Measurements from ENCODE around the gene RIPOR2. TPM values are rescaled to one million over a fixed set of nuclear protein-coding genes. Genes with fewer than 3 reads are reported as not detected.

The RIPOR2 gene
- total and polyA plus RNA-seq, 2 of the 13 experiments (the other 11 are each of a cell fraction or from before 2014, with no cell fraction given) = 0.02 to 0.05 TPM

GRCh38 chr6:24922814-24923213 lies 12.9 kb downstream of the RIPOR2 start (continued):
- TF ChIP-seq ZBTB40 (IDR thresholded peaks at IDR 0.05) (no peak), ZBTB40 (CRISPR knock-in tag; IDR thresholded peaks at IDR 0.05) (no peak)

GRCh38 chr6:24922170-24922569 lies 13.6 kb downstream of the RIPOR2 start:
- POLR2A ChIA-PET = no interaction called here
- Histone ChIP-seq H4K20me1 (ENCODE audit: insufficient read depth, low read length) (no peaks in the 10 kb centered on the region), H3K79me2 (ENCODE audit: insufficient read depth, low read length) (no peaks in the 10 kb centered on the region), H3K4me1 (ENCODE audit: insufficient read depth, low read length) (peaks cover 13% of the 10 kb centered on the region), H3K9me3 (ENCODE audit: low read length) (no peaks in the 10 kb centered on the region), H3K27me3 (ENCODE audit: control insufficient read depth in 1 of 2, insufficient read depth in 2 of 2, low read length in 2 of 2) (0 out of 5 replicates have a peak, but pooled peaks cover 1 to 3% of the 10 kb centered on the region in 2 experiments), H3K9ac (ENCODE audit: insufficient read depth, low read depth, low read length) (no peak overlapping the region), H3K36me3 (replicated peaks in 1 of 2; ENCODE audit: control insufficient read depth in 1 of 2, insufficient read depth in 2 of 2, low read length in 2 of 2) (no peaks in the 10 kb centered on the region), H3K27ac (ENCODE audit: extremely low read length, insufficient read depth, low read length) (no peak overlapping the region), H3K4me2 (ENCODE audit: low read depth, low read length) (no peak overlapping the region), H3K4me3 (replicated peaks in 1 of 3; ENCODE audit: insufficient read depth in 1 of 3, low read depth in 2 of 3, low read length in 3 of 3) (no peak overlapping the region), H2AFZ (ENCODE audit: low read length) (no peak overlapping the region)
- FAIRE-seq = no peak
- no TSS peak for BruUV-seq (replicated peaks)
- CTCF ChIA-PET (ENCODE audit: low intra/inter-chr PET ratio, low total read pairs) = no interaction called here
- in situ Hi-C loops (cut with HindIII; ENCODE audit: extremely low pct_ligation_motif_present, low pct_unique_long_range_greater_than_20kb) (no loop called here), intact Hi-C loops (cut with micrococcal nuclease; ENCODE audit: unreplicated experiment) (no loop called here)
- DNase-seq (ENCODE audit: low spot score) = no peak
- WGBS (ENCODE audit: low lambda C conversion rate) = 56% methylated on average over 4 of the region's 4 CpGs
- ATAC-seq = no peak
- no peak for TF ChIP-seq ZNF768 (CRISPR knock-in tag; IDR thresholded peaks at IDR 0.05)
- TF ChIP-seq REXO4 (CRISPR knock-in tag; IDR thresholded peaks at IDR 0.05; ENCODE audit: borderline replicate concordance) = no peak
- TF ChIP-seq ZHX2 (IDR thresholded peaks at IDR 0.05; ENCODE audit: low read depth) = no peak
- no peak for TF ChIP-seq ZHX2 (CRISPR knock-in tag; IDR thresholded peaks at IDR 0.05; ENCODE audit: borderline replicate concordance)
- no peak for TF ChIP-seq JARID2 (CRISPR knock-in tag; IDR thresholded peaks at IDR 0.05; ENCODE audit: insufficient replicate concordance)
- TF ChIP-seq ZNF556 (CRISPR knock-in tag; IDR thresholded peaks at IDR 0.05; ENCODE audit: borderline replicate concordance) = no peak
- TF ChIP-seq HOXA3 (CRISPR knock-in tag; IDR thresholded peaks at IDR 0.05) = no peak
